Nucleus accumbens (tissue), 56 donors: ENCODE results near the gene ETV2.
"Not testable (repeated sequence)": the region's sequence is repeated elsewhere in the genome, so short reads cannot be mapped to it uniquely, and the experiment has no call there.

Experiments used
- DNase-seq, 56 donors: peaks; one replicate each; lab custom pipeline; 2025; lab: John Stamatoyannopoulos, UW

ETV2 gene

DNA sequence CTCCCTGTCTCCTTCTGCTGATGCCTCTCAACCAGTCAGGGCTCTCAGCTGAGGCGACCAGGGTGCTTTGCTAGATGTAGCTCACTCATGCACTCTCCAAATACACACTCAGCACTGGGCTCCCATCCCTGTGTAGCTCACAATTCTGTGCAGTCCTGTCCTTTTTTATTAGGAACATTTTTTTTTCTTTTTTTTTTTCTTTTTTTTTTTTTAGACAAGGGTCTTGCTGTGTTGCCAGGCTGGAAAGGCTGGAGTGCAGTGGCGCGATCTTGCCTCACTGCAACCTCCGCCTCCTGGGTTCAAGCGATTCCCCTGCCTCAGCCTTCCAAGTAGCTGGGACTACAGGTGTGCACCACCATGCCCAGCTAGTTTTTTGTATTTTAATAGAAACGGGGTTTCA is 13.3 kb downstream of the ETV2 start:
- DNase-seq, result not testable (repeated sequence)

DNA sequence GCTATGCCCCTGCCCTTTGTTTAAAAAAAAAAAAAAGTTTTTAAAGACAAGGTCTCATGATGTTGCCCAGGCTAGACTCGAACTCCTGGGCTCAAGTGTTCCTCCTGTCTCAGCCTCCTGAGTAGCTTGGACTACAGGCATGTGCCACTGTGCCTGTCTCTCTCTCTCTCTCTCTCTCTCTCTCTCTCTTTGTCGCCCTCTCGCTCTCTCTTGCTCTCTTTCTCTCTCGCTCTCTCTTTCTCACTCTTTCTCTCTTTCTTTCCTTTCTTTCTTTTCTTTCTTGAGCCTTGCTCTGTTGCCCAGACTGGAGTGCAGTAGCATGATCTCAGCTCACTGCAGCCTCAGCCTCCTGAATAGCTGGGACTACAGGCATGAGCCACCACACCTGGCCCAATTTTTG is 14.1 kb downstream of the ETV2 start:
- DNase-seq, result no peak

- no peak for DNase-seq
Measured at GRCh38 chr19:35656700-35657099, 15.2 kb downstream of the ETV2 start.

- no peak for DNase-seq
Measured at GRCh38 chr19:35657904-35658700, 16.6 kb downstream of the ETV2 start.

DNA sequence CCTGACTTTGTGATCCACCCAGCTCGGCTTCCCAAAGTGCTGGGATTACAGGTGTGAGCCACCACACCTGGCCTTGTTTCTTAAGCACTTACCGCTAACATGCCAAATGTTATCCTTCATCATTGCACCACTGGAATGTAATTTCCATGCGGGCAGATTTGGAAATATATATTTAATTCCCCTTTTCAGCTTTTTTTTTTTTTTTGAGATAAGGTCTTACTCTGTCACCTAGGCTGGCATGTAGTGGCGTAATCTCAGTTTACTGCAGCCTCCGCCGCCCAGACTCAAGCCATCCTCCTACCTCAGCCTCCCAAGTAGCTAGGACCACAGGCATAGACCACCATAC is 20.4 kb downstream of the ETV2 start:
- no peak for DNase-seq

DNA sequence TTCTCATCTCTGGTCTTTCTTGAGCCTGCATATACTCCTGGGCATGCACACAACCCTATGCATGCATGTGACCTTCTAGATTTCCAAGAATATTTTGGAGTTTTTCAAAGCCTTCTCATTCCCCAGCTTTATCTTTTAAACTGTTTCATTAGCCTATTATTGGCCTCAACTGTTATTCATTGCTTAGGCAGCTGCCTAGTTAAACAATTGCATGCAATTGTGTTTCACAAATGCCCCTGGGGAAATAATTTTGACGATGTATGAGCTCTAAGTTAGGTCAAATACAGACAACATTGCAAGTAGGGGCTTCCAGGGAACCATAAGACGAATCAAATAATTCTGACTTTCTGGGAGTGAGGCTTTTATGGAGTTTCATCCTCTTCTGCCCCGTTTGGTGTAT is 22.4 kb downstream of the ETV2 start:
- no peak for DNase-seq

DNA sequence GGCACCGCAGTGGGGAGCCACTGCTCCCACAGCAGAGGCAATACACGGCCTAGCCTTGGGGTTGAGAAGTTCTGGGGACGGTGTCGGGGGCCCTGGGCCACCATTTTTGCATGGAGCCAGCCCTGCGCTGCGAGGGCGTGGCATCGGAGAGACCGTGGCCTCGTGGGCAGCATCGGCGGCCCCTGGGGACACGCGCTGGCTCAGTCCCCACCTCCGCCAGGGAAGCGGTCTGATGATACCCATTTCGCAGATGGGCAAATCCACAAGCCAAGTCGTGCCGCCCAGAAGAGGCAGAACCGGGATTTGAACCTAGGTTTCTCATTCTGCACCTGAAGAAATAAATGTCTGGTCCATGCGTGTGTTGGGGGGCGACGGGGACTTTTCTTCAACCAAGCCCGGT is 23.6 kb downstream of the ETV2 start:
- no peak for DNase-seq

DNA sequence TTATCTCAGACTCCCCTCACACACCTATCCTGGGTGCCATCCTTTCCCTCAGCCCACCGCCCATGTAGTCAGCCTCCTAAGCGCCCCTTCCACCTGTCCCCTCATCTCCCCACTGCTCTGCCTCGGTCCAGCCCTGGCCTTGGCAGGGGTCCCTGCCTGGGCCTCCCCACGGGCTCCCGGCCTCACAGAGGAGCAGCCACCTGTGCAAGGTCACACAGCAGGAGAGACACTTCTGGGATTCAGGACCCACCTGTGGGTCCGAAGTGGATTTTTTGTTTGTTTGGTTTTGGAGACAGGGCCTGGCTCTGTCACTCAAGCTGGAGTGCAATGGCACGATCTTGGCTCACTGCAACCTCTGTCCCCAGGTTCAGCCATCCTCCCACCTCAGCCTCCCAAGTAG is 24.1 kb downstream of the ETV2 start:
- no peak for DNase-seq

DNA sequence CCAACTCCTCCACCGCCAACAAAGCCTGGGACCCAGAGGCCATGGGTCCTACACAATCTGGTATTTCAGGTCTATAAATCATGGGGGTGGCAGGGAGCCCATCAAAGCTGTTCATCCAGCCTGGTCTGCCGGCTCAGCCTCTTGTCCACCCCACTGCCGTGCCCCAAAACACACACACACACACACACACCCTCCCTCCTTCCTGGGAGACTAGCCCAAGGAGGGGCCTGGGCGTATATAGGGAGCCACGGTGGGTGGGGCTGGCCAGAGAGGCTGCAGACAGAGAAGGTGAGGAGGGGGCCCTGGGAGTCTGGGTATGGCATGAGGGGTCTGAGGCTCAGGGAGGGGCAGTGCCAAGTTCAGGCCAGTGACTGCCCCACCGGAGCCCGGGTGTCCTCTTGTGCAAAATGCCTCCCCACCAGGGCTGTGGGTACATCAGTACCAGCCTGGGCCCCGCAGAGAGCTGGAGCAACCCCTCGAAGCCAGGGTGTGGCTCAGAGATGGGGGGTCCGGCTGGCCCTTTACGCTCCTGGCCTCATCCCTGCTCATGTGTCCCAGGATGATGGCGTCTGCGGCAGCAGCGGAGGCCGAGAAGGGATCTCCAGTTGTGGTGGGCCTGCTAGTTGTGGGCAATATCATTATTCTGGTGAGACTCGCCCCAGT is 24.8 kb downstream of the ETV2 start, which contains the start of gene UPK1A:
Gene UPK1A, plus strand, starts transcription at position 267 of the 663 bp plus-strand sequence. Its CDS starts 296 bp downstream, at position 563.
- DNase-seq, result no peak

GRCh38 chr19:35669566-35669965 is 28.0 kb downstream of the ETV2 start:
- no peak for DNase-seq

- DNase-seq, result no peak
Measured at GRCh38 chr19:35669974-35670373, 28.4 kb downstream of the ETV2 start.

DNA sequence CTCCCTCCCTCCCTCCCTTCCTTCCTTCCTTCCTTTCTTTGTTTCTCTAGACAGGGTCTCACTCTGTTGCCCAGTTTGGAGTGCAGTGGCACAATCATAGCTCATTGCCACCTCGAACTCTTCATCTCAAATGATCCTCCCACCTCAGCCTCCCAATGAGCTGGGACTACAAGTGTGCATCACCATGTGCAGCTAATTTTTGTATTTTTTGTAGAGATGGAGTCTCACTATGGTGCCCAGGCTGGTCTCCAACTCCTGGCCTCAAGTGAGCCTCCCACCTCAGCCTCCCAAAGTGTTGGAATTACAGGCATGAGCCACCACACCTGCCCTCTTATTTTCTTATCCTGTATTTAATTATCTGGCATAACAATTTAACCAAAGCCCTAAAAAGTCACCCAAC is 29.1 kb downstream of the ETV2 start:
- DNase-seq, result no peak

DNA sequence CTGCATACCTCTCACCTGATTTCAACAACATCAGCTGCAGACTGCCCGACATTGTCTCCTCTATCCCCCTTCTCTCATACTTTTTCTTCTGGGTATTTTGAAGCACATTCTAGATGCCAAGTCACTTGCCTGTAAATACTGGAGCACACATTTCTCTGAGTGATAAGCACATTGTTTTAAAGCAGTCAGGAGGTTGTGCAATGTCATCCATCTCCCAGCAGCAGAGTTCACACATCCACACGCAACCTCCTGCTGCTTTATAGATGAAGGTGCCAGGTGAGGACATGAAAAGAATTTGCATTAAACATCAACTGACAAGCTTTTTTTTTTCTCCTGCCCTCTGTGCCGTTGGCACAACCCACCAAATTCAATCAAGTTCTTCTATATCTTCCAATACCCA is 30.3 kb downstream of the ETV2 start:
- no peak for DNase-seq

GRCh38 chr19:35673121-35673804 is 31.7 kb downstream of the ETV2 start:
- DNase-seq, result peak in 1 of 56 donors; percentile 5

- DNase-seq, result no peak
Measured at GRCh38 chr19:35675589-35676140, 34.1 kb downstream of the ETV2 start.

- DNase-seq, result no peak
Measured at GRCh38 chr19:35689836-35690235, 48.3 kb downstream of the ETV2 start.

DNA sequence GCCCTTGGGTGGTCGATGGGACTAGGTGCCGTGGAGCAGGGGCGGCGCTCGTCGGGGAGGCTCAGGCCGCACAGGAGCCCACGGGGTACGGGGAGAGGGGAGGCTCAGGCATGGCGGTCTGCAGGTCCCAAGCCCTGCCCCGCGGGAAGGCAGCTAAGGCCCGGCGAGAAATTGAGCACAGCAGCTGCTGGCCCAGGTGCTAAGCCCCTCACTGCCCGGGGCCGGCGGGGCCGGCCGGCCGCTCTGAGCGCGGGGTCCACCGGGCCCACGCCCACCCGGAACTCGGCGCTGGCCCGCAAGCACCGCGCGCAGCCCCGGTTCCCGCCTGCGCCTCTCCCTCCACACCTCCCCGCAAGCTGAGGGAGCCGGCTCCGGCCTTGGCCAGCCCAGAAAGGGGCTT is 49.6 kb downstream of the ETV2 start:
- not testable (repeated sequence) for DNase-seq

DNA sequence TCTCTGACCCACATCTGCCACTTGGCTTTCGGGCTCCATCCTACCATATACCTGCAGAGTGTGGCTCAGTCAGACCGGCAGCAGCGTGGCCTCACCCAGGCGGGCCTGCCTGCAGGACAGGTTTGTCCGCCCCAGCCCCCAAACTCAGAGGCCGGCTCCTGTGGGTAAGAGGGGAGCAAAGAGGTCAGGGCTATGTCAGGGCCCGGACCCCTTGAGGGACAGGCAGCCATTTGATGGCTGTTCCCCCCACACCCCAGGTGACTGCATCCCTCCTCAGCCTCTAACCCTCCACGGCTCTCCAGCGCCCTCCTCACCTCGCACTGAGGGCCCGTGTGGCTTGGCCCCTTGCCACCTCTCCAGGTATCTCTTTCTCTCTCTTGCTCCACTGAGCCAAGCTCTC is 50.5 kb downstream of the ETV2 start:
- DNase-seq, result no peak

GRCh38 chr19:35693422-35693821 is 51.9 kb downstream of the ETV2 start:
- no peak for DNase-seq

DNA sequence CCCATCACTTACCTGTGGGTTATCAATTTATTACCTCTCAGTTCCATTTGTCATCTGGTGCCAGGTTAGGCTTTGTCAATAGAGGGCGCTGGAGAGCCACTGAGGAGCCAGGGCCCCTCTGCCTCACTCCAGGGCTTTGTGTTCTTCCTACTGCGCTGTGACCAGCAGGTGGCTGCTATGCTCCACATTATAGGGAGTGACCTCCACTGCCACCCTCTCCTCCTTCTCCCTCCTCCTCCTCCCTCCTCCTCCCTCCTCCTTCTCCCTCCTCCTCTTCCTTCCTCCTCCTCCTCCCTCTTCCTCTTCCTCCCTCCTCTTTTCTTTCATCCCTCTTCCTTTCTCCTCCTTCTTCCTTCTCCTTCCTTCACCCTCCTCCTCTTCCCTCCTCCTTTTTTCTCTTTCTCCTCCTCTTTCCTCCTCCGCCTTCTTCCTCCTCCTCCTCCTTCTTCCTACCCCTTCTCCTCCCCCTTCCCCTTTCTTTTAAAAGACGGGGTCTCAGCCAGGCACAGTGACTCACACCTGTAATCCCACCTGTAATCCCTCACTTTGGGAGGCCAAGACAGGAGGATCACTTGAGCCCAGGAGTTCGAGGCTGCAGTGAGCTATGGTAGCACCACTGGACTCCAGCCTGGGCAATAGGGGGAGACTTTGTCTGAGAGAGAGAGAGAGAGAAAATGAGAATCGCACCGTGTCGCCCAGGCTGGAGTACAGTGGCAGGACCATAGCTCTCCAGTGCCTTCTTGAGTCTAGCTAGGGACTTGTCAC is 52.5 kb downstream of the ETV2 start:
- DNase-seq, result peak in 55 of 56 donors; percentile 27 to 92 (median 72)
